Measurements from ENCODE around the gene ANTKMT.

Gene ANTKMT

GRCh38 chr16:715477-716199 is 5.3 kb upstream of the ANTKMT start:
- Histone ChIP-seq H3K27ac (ENCODE audit: poor library complexity, severe bottlenecking) (peak overlapping the region; percentile 84), H3K27me3 (ENCODE audit: insufficient read depth, poor library complexity, severe bottlenecking) (no peaks in the 10 kb centered on the region), H3K4me3 (ENCODE audit: severe bottlenecking) (peak overlapping the region; percentile 80), H3K36me3 (ENCODE audit: low read depth) (peaks cover 7% of the 10 kb centered on the region; the same call in 1 of the 2 replicates), H3K4me1 (ENCODE audit: insufficient read depth, poor library complexity, severe bottlenecking) (peaks cover 18% of the 10 kb centered on the region), H3K9me3 (ENCODE audit: severe bottlenecking) (no peaks in the 10 kb centered on the region)
- TF ChIP-seq CTCF (IDR thresholded peaks at IDR 0.05; ENCODE audit: poor library complexity, severe bottlenecking): peak; percentile 67
- no peak for DNase-seq (ENCODE audit: low spot score)
- no peak for ATAC-seq (ENCODE audit: low read depth)

GRCh38 chr16:716200-716568 is 4.8 kb upstream of the ANTKMT start:
- ATAC-seq (ENCODE audit: low read depth): no peak
- no peak for DNase-seq (ENCODE audit: low spot score)

GRCh38 chr16:716768-717325 is 4.1 kb upstream of the ANTKMT start:
- DNase-seq (ENCODE audit: low spot score) (no peak), ATAC-seq (ENCODE audit: low read depth) (no peak)
- Histone ChIP-seq H3K4me1 (ENCODE audit: insufficient read depth, poor library complexity, severe bottlenecking) (peaks cover 18% of the 10 kb centered on the region), H3K27me3 (ENCODE audit: insufficient read depth, poor library complexity, severe bottlenecking) (no peaks in the 10 kb centered on the region), H3K9me3 (ENCODE audit: severe bottlenecking) (no peaks in the 10 kb centered on the region), H3K4me3 (ENCODE audit: severe bottlenecking) (peak overlapping the region; percentile 80), H3K27ac (ENCODE audit: poor library complexity, severe bottlenecking) (no peak overlapping the region), H3K36me3 (ENCODE audit: low read depth) (peaks cover 7% of the 10 kb centered on the region; the same call in 1 of the 2 replicates)
- TF ChIP-seq CTCF (IDR thresholded peaks at IDR 0.05; ENCODE audit: poor library complexity, severe bottlenecking): no peak

More at GRCh38 chr16:716200-716568, 4.8 kb upstream of the ANTKMT start:
- TF ChIP-seq CTCF (IDR thresholded peaks at IDR 0.05; ENCODE audit: poor library complexity, severe bottlenecking): no peak
- Histone ChIP-seq H3K4me3 (ENCODE audit: severe bottlenecking) (peak overlapping the region; percentile 80), H3K4me1 (ENCODE audit: insufficient read depth, poor library complexity, severe bottlenecking) (peaks cover 18% of the 10 kb centered on the region), H3K27me3 (ENCODE audit: insufficient read depth, poor library complexity, severe bottlenecking) (no peaks in the 10 kb centered on the region), H3K27ac (ENCODE audit: poor library complexity, severe bottlenecking) (peak overlapping the region; percentile 84), H3K36me3 (ENCODE audit: low read depth) (peaks cover 7% of the 10 kb centered on the region; the same call in 1 of the 2 replicates), H3K9me3 (ENCODE audit: severe bottlenecking) (no peaks in the 10 kb centered on the region)

GRCh38 chr16:717450-718245 is 3.3 kb upstream of the ANTKMT start:
- no peaks in the 10 kb centered on the region for H3K9me3 ChIP-seq (ENCODE audit: severe bottlenecking)
- no peak overlapping the region for H3K27ac ChIP-seq (ENCODE audit: poor library complexity, severe bottlenecking)
- peaks cover 7% of the 10 kb centered on the region; the same call in 1 of the 2 replicates for H3K36me3 ChIP-seq (ENCODE audit: low read depth)
- H3K27me3 ChIP-seq (ENCODE audit: insufficient read depth, poor library complexity, severe bottlenecking): no peaks in the 10 kb centered on the region
- ATAC-seq (ENCODE audit: low read depth) (no peak), DNase-seq (ENCODE audit: low spot score) (no peak)
- TF ChIP-seq CTCF (IDR thresholded peaks at IDR 0.05; ENCODE audit: poor library complexity, severe bottlenecking): no peak
- no peak overlapping the region for H3K4me3 ChIP-seq (ENCODE audit: severe bottlenecking)
- peaks cover 12% of the 10 kb centered on the region for H3K4me1 ChIP-seq (ENCODE audit: insufficient read depth, poor library complexity, severe bottlenecking)

Data from RWPE2 (cell line).